Measurements from ENCODE around the gene PBX1. TPM values are rescaled to one million over a fixed set of nuclear protein-coding genes. Genes with fewer than 3 reads are reported as not detected.
A peak's percentile ranks its signal among the peaks of the same experiment; 100 is the strongest.

PBX1 gene
- total RNA-seq, 2 donors from 2014 or later: 50.2 to 60.4 TPM

- H3K36me3 ChIP-seq: no peaks in the 10 kb centered on the region
- no peak for DNase-seq (ENCODE audit: low spot score)
- H3K27ac ChIP-seq: no peak overlapping the region
- no peaks in the 10 kb centered on the region for H3K27me3 ChIP-seq (replicated peaks; ENCODE audit: insufficient read depth)
- intact Hi-C loops (cut with DNase I): no loop called here
- TF ChIP-seq POLR2AphosphoS5 (IDR thresholded peaks at IDR 0.05) (no peak), POLR2A (IDR thresholded peaks at IDR 0.05) (no peak), CTCF (IDR thresholded peaks at IDR 0.05) (no peak)
- no peaks in the 10 kb centered on the region for H3K4me1 ChIP-seq (replicated peaks)
- no peak overlapping the region for H3K4me3 ChIP-seq
- no peaks in the 10 kb centered on the region for H3K9me3 ChIP-seq
- WGBS: 92% methylated on average over 2 of the region's 2 CpGs
Measured at GRCh38 chr1:164692420-164692819, 133.4 kb downstream of the PBX1 start.

- Histone ChIP-seq H3K27ac (no peak overlapping the region), H3K36me3 (no peaks in the 10 kb centered on the region), H3K27me3 (replicated peaks; ENCODE audit: insufficient read depth) (no peaks in the 10 kb centered on the region), H3K9me3 (no peaks in the 10 kb centered on the region), H3K4me3 (no peak overlapping the region), H3K4me1 (replicated peaks) (no peaks in the 10 kb centered on the region)
- intact Hi-C loops (cut with DNase I): no loop called here
- no peak for DNase-seq (ENCODE audit: low spot score)
- 84% methylated on average over 4 of the region's 4 CpGs for WGBS
- no peak for TF ChIP-seq POLR2A (IDR thresholded peaks at IDR 0.05)
- TF ChIP-seq CTCF (IDR thresholded peaks at IDR 0.05): no peak
- no peak for TF ChIP-seq POLR2AphosphoS5 (IDR thresholded peaks at IDR 0.05)
Measured at GRCh38 chr1:164693564-164694359, 134.8 kb downstream of the PBX1 start.

- Histone ChIP-seq H3K27me3 (replicated peaks; ENCODE audit: insufficient read depth) (no peaks in the 10 kb centered on the region), H3K27ac (no peak overlapping the region), H3K36me3 (no peaks in the 10 kb centered on the region), H3K4me1 (replicated peaks) (no peaks in the 10 kb centered on the region), H3K4me3 (no peak overlapping the region), H3K9me3 (no peaks in the 10 kb centered on the region)
- WGBS: 83% methylated on average over 2 of the region's 2 CpGs
- no peak for DNase-seq (ENCODE audit: low spot score)
- TF ChIP-seq POLR2AphosphoS5 (IDR thresholded peaks at IDR 0.05) (no peak), CTCF (IDR thresholded peaks at IDR 0.05) (no peak), POLR2A (IDR thresholded peaks at IDR 0.05) (no peak)
- intact Hi-C loops (cut with DNase I): no loop called here
Measured at GRCh38 chr1:164694505-164694904, 135.5 kb downstream of the PBX1 start.

GRCh38 chr1:164695956-164696665 is 137.1 kb downstream of the PBX1 start:
- WGBS: 59% methylated on average over 5 of the region's 5 CpGs
- intact Hi-C loops (cut with DNase I): no loop called here
- no peaks in the 10 kb centered on the region for H3K27me3 ChIP-seq (replicated peaks; ENCODE audit: insufficient read depth)
- H3K9me3 ChIP-seq: no peaks in the 10 kb centered on the region
- TF ChIP-seq POLR2AphosphoS5 (IDR thresholded peaks at IDR 0.05) (peak; percentile 41), POLR2A (IDR thresholded peaks at IDR 0.05) (no peak)
- H3K4me1 ChIP-seq (replicated peaks): no peaks in the 10 kb centered on the region
- no peaks in the 10 kb centered on the region for H3K36me3 ChIP-seq
- H3K4me3 ChIP-seq: no peak overlapping the region
- H3K27ac ChIP-seq: no peak overlapping the region
- DNase-seq (ENCODE audit: low spot score): no peak

GRCh38 chr1:164699815-164700491 is 141.0 kb downstream of the PBX1 start:
- no peak overlapping the region for H3K4me3 ChIP-seq
- no peaks in the 10 kb centered on the region for H3K36me3 ChIP-seq
- H3K27ac ChIP-seq: peak overlapping the region in 1 of 2 donors; percentile 6
- intact Hi-C loops (cut with DNase I): no loop called here
- H3K27me3 ChIP-seq (replicated peaks; ENCODE audit: insufficient read depth): no peaks in the 10 kb centered on the region
- peak; percentile 23 for TF ChIP-seq POLR2AphosphoS5 (IDR thresholded peaks at IDR 0.05)
- TF ChIP-seq POLR2A (IDR thresholded peaks at IDR 0.05): no peak
- no peak for TF ChIP-seq CTCF (IDR thresholded peaks at IDR 0.05)
- H3K9me3 ChIP-seq: no peaks in the 10 kb centered on the region
- H3K4me1 ChIP-seq (replicated peaks): no peaks in the 10 kb centered on the region
- DNase-seq (ENCODE audit: low spot score): no peak
- 62% methylated on average over 17 of the region's 17 CpGs for WGBS
